HG03469 (cell line): ENCODE results near the gene PRLR.

Source experiments
- ATAC-seq: cut with Tn5 transposase; IDR thresholded peaks from one replicate; pipeline ENCODE4 v1.9.1; 2021; ENCODE audit warnings: mild to moderate bottlenecking, moderate library complexity, moderate number of reproducible peaks; ENCODE audit not compliant: unreplicated experiment

Gene PRLR

GRCh38 chr5:35236770-35237169 is 6.5 kb upstream of the PRLR start:
- ATAC-seq: no peak

DNA sequence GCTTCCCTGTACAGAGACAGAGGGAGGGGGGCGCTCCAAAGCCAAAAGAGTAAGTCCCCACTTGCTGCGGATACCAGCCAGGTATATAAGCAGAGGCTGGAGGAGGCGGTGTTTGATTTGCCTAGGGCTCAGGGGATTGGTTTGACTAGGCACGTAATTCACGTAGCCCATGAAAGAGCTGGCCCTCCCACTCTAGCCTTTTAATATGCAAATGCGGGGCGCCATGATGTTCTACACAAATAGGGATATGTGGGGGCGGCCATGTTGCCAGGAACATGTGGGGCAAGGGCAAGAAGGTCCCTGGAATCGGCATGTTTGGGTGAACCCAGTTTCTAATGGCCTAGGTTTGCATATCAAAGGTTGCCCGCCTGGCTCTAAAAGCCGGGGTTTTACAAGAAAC is 3.3 kb upstream of the PRLR start:
- ATAC-seq: no peak

DNA sequence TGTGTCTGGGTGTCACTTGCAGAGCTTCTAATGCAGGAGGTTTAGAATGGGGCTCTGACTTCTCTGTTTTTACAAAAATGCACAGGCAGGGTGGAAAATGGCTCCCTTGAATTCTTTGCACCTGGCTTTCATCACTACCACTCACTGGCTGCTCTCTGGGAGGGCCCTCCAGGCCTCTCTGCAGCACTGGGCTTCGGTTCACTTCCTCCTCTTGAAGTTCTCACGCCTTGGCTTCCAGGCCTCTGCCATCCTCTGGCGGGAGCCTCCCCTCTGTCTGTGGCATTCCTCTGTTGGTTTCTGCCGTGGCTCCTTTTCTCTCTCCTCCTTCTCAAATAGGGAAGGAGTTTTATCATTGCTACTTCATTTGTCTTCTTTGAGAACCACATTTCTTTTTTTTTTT is 2.8 kb upstream of the PRLR start:
- no peak for ATAC-seq

- no peak for ATAC-seq
Observed at GRCh38 chr5:35232124-35232523, 1.8 kb upstream of the PRLR start.

GRCh38 chr5:35229076-35230037 is 930 bp downstream of the PRLR start:
- no peak for ATAC-seq

DNA sequence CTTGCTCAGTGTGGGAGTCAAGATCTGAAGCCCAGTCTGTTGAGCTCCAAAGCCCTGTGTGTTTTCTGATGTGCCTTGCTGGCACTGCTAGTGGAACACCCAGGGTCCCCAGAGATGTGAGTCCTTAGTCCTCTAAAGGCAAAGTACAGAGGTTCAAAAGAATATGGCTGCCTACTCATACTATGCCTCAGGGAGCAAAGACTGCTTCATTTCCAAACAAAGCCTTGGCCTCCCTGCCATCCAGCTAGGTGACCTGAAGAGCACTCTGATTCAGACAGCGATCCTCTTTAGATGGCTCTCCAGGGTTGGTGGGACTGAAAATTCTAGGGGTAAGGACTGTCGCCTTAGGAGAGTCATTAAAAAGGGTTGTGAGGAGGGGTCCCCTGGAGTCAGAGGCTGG is 2.0 kb downstream of the PRLR start:
- no peak for ATAC-seq

DNA sequence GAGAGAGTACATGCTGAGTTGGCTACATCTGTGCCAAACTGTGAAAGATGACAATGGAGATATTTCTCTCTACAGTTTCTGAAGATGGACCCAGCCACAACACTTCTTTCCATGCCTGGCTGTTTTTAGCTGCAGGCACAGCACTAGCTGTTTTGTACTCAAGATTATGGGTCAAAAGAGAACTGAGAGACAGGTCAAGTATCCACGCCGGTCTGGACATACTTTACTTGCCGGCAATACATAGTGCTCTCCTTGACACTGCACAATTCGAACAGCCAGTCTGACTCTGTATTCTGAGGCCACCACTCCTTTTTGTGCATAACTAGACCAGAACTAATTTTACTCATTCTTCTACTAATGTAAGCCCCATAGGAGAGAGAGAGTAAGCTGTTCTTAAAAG is 2.6 kb downstream of the PRLR start:
- ATAC-seq: no peak

DNA sequence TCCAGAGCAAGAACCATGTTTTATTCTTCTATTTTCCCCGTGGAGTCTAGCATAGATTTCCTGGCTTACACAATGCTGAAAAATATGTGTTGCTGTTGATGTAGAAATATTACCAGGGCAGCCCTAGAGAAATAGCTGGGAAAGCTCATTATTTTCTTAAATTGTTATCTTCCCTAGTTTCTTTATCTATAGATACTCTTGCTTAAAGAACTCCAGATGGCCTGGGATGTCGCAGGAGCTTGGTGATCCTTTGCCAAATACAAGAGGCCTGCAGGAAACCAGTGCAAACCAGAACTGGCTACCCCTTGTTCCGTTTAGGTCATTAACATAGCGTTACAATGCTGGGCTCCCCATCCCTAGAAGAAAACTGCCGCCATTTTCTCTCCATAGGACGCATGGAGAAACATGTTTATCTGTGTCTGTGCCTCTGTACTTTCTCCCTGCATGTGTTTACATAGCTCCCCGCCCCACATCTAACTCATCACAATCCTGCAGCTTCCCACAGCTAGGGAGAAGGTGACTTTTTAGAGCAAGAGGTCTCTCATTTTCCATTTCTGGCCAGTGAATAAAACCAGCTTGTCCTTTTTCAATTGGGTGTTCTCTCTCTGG is 6.4 kb downstream of the PRLR start:
- no peak for ATAC-seq

- ATAC-seq: no peak
Observed at GRCh38 chr5:35220967-35221366, 9.3 kb downstream of the PRLR start.

- ATAC-seq: no peak
Observed at GRCh38 chr5:35218981-35219380, 11.3 kb downstream of the PRLR start.

DNA sequence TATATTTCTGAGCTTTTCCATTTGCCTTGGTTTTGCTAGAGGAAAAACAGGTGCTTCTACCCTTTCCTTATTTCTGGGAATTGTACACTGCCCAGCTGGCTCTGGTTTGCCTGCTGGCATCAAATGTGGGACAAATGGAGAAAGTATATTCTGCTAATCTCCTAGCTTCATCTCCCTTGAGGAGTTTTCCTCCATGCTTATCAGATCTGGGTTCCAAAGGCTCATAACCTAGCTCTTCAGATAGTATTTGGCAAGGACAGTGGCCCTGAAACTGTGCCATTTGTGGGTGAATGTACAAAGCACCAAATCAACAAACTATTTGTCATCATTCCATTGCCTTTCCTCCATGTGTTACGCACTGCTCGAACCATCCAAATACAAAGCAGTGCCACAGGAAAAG is 16.2 kb downstream of the PRLR start:
- no peak for ATAC-seq

DNA sequence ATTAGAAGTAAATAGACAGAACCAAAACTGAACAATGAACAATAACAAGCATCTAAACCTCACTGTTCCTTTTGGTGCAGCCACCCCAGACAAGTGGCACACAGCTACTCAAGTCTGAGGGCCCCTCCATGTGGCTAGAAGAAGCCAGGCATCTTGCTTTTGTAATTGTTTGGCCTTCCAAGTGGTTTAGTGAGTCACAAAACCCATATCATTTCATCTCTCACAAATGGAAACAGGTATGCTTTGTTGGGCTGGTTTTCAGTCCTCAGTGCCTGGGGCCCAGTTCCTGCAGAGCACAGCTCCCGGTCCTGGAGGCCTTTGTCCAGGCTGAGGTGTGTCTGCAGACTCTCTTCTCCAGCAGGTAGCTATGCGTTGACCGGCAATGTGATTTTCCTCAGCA is 16.7 kb downstream of the PRLR start:
- no peak for ATAC-seq

DNA sequence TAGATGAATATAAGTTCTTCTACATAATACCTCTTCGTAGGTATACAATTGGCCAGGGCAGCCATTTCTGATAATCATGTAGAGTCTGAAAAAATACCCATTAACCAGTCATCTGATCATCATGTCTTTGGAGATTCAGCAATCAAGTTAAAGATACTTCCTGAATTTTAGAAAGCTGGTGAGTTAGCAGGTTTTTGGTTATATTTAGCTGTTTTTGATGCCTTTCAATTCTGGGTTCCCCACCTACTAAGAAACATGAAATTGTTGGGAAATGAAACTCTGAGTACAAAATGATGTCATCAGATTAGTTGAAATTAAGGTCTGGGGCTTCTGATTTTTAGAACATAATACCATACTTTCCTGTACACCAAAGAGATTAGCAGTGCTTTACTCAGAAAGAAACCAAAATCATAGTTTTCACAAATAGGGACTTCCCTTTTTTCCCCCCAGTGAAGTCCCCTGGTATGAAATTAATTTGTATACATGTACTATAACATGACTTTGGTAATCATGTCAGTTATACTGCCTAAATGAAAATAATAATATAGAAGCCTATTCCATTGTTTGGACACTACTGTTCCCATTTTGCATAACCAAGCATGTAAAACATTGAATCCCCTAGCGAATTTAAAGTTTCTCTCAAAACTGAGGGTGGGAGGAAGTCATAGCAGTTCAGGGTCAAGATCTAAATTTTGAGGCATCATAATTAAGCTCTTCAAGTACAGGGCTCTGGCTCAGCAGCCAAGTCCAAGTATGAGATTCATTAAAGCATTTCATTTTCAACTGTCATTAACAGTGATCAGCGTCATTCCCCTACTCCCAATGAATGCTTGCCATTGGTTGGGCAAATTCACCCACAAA is 17.9 kb downstream of the PRLR start:
- peak; percentile 77 for ATAC-seq

DNA sequence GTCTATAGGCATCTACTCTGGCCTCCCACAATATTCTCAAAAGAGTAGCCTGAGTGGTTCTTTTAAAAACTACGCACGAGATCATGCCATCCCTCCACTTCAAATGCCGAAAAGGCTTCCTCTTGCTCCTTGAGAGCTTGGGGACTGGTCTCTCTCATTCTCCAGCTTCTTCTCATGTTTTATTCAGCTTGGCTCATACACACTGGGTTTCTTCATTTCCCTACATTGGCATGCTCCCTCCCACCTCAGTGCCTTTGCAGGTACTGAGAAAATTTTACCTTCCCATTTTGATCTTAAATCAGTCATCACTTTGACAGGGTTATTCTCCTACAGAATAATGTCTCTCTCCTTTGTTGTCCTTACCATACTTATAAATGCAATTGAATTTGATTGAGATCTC is 20.4 kb downstream of the PRLR start:
- no peak for ATAC-seq

DNA sequence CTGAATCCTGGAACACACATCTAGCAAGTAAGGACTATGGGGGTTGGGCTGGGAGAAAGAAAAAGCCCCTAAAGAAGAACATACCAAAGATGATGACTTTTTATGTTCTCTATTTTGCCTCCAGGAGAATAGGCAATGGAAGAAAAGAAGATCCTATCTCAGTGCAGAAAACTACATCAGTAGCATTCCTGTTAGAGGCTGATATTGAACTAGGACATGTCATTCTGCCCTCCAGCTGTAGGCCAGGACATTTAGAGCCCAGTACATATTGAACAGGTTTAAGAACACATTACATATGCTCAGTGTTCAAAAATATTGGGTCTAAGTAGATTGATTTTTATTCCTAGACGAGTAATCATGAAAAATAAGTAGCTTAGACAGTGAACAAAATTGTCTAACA is 24.7 kb downstream of the PRLR start:
- no peak for ATAC-seq

GRCh38 chr5:35205186-35205585 is 25.1 kb downstream of the PRLR start:
- no peak for ATAC-seq

DNA sequence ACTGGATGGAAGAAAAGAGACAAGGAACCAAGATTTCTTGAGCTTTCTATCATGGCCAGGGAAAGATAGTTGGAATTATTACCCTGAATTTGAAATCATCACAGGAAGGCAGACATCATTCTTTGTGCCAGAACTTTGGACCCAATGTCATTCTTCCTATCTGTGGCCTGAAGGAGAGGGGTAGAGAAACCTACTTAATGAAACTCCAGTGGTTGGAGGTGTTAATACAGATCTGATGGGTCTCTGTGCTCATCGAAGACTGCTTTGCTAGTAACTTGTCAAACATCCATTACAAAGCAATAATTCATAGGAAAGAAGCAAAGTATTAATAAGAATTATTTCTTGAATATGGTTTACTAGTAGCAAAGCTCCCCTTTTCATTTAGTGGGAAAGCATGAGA is 26.9 kb downstream of the PRLR start:
- ATAC-seq: no peak

- no peak for ATAC-seq
Observed at GRCh38 chr5:35202319-35203111, 27.8 kb downstream of the PRLR start.

DNA sequence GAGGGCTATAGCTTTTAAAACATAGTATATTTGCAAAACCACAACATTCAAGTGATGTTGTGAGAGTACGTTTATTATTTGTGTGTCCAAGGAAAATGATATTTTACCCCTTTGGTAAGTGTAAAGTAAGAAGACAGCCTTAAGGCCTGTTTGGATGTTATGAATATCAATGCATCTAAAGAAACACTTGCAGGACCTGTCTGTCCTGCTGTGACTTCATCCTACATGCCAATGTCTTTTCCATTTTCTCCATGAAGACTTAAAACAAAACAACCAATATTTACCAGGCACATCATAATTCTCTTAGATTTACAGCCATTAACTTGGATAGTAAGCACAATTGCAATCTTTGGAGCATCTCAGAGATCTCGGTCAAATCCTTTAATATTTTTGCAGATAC is 29.0 kb downstream of the PRLR start:
- ATAC-seq: no peak

GRCh38 chr5:35199886-35200285 is 30.4 kb downstream of the PRLR start:
- no peak for ATAC-seq

- ATAC-seq: no peak
Observed at GRCh38 chr5:35198686-35199085, 31.6 kb downstream of the PRLR start.
